Activated CD4-positive, alpha-beta T cell treated with anti-CD3 and anti-CD28 coated beads for 48 hours (primary cell): ENCODE measurements around the gene BLID.

Experiments
- DNase-seq: peaks from one replicate; pipeline ENCODE4 v3.0.0-alpha.2; 2020

Gene BLID

GRCh38 chr11:122138744-122139594, 23.0 kb upstream of the BLID start:
- DNase-seq, result no peak

- no peak for DNase-seq
Measured at GRCh38 chr11:122137078-122137793, 21.2 kb upstream of the BLID start.

GRCh38 chr11:122131126-122131525, 15.1 kb upstream of the BLID start:
- DNase-seq, result no peak

GRCh38 chr11:122128146-122128545, 12.1 kb upstream of the BLID start:
- DNase-seq, result no peak

GRCh38 chr11:122127020-122127419, 11.0 kb upstream of the BLID start:
- DNase-seq, result no peak

GRCh38 chr11:122126024-122126688, 10.1 kb upstream of the BLID start:
- no peak for DNase-seq

- DNase-seq, result no peak
Measured at GRCh38 chr11:122123263-122123929, 7.4 kb upstream of the BLID start.

- no peak for DNase-seq
Measured at GRCh38 chr11:122122179-122122578, 6.2 kb upstream of the BLID start.

- DNase-seq, result no peak
Measured at GRCh38 chr11:122120096-122120495, 4.1 kb upstream of the BLID start.

GRCh38 chr11:122116591-122116990, 576 bp upstream of the BLID start:
- DNase-seq, result no peak

GRCh38 chr11:122114976-122115375, 1.0 kb downstream of the BLID start:
- no peak for DNase-seq

- DNase-seq, result no peak
Measured at GRCh38 chr11:122113836-122114825, 1.9 kb downstream of the BLID start.

- no peak for DNase-seq
Measured at GRCh38 chr11:122112470-122113365, 3.3 kb downstream of the BLID start.

GRCh38 chr11:122109932-122110331, 6.1 kb downstream of the BLID start:
- no peak for DNase-seq

- no peak for DNase-seq
Measured at GRCh38 chr11:122108828-122109227, 7.2 kb downstream of the BLID start.

GRCh38 chr11:122108192-122108799, 7.7 kb downstream of the BLID start:
- peak; percentile 29 for DNase-seq

- DNase-seq, result no peak
Measured at GRCh38 chr11:122107566-122107965, 8.4 kb downstream of the BLID start.

- DNase-seq, result no peak
Measured at GRCh38 chr11:122107045-122107444, 9.0 kb downstream of the BLID start.

GRCh38 chr11:122105044-122105758, 10.8 kb downstream of the BLID start:
- DNase-seq, result no peak

- no peak for DNase-seq
Measured at GRCh38 chr11:122104341-122104740, 11.7 kb downstream of the BLID start.
